Smooth muscle cell (in vitro differentiated cells): Measurements from ENCODE around the gene NR3C2. TPM values are rescaled to one million over a fixed set of nuclear protein-coding genes. Genes with fewer than 3 reads are reported as not detected.

ENCODE experiments used
- DNase-seq: peaks from one replicate; lab custom pipeline; 2025; ENCODE audit not compliant: unreplicated experiment; lab: John Stamatoyannopoulos, UW
- H2AFZ ChIP-seq: fragments of 200-600 bp; sonication (generic); 2 replicates; pipeline ENCODE4 v1.6.0; 2016; ENCODE audit warnings: antibody characterized with exemption, low read depth, mild to moderate bottlenecking
- H3F3A ChIP-seq: fragments of 200-600 bp; sonication (generic); 2 replicates; pipeline ENCODE4 v1.6.0; 2017; ENCODE audit warnings: antibody characterized with exemption, low read depth
- H3K27ac ChIP-seq: fragments of 200-600 bp; sonication (generic); 2 replicates; pipeline ENCODE4 v1.5.1; 2016; ENCODE audit warnings: low read depth, mild to moderate bottlenecking
- H3K27me3 ChIP-seq: fragments of 200-600 bp; sonication (generic); 2 replicates; pipeline ENCODE4 v1.6.1; 2016; ENCODE audit warnings: low read depth, mild to moderate bottlenecking
- H3K36me3 ChIP-seq: fragments of 200-600 bp; sonication (generic); 2 replicates; pipeline ENCODE4 v1.5.1; 2016; ENCODE audit warnings: low read depth
- H3K4me1 ChIP-seq: fragments of 200-600 bp; sonication (generic); 2 replicates; pipeline ENCODE4 v1.5.1; 2016; ENCODE audit warnings: low read depth
- H3K4me2 ChIP-seq: fragments of 200-600 bp; sonication (generic); 2 replicates; pipeline ENCODE4 v1.6.0; 2016; ENCODE audit warnings: mild to moderate bottlenecking
- H3K4me3 ChIP-seq: fragments of 200-600 bp; sonication (generic); 2 replicates; pipeline ENCODE4 v1.5.1; 2016; ENCODE audit warnings: mild to moderate bottlenecking
- H3K79me2 ChIP-seq: fragments of 200-600 bp; sonication (generic); 2 replicates; pipeline ENCODE4 v1.6.0; 2016; ENCODE audit warnings: low read depth, mild to moderate bottlenecking
- H3K9ac ChIP-seq: fragments of 200-600 bp; sonication (generic); 2 replicates; pipeline ENCODE4 v1.6.0; 2016; ENCODE audit warnings: low read depth
- H3K9me3 ChIP-seq: fragments of 200-600 bp; sonication (generic); replicated peaks from 2 replicates; pipeline ENCODE4 v1.5.1; 2016; ENCODE audit warnings: low read depth
- H4K20me1 ChIP-seq: fragments of 200-600 bp; sonication (generic); 2 replicates; pipeline ENCODE4 v1.6.0; 2016; ENCODE audit warnings: low read depth
- WGBS: methylation state at CpG from one replicate; pipeline ENCODE4 v1.1.7; 2016; ENCODE audit warnings: low lambda C conversion rate; 5-methylcytosine and 5-hydroxymethylcytosine counted together
- polyA plus RNA-seq: library from polyadenylated mRNA; unstranded; fragments of >200 nt; fragmentation: Nextera tagmentation; extraction: Ambion mirVana; gene quantifications from 2 replicates; pipeline ENCODE4 v1.2.1, GENCODE V29; 2016
- total RNA-seq: library from RNA; depleted of rRNA; stranded (reverse); fragments of >200 nt; gene quantifications from 2 replicates; pipeline ENCODE4 v1.2.3, GENCODE V29; 2014
- TF ChIP-seq, protein P1 (sequence below): fragments of 200-600 bp; sonication (generic); IDR thresholded peaks from 2 replicates; pipeline ENCODE4 v1.5.1; 2017; ENCODE audit warnings: borderline replicate concordance, mild to moderate bottlenecking, antibody characterized with exemption; ENCODE audit not compliant: insufficient read depth, poor library complexity, severe bottlenecking

The NR3C2 gene
- total and polyA plus RNA-seq, 2 experiments from 2014 or later: 0.09 TPM; not detected in 1

DNA sequence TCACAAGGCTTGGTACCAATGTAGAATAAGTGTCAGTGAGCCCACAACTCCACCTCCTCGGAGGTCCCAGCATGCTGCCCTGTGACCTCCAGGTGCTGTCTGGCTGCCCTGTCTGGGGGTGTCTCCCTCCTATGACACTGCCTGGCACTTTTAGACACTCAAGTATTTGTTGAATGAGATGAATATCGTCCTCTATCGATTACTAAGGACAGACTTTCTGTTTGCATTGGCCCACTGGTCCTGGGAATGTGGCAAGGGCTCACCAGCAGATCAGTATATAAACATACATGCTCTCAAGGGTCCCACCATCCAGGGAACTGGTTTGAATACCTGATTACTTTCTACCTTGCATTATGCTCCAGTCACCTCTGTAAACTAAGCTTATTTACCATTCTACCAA, 333.0 kb downstream of the NR3C2 start:
- Histone ChIP-seq H3K27me3 (no peaks in the 10 kb centered on the region), H3K79me2 (no peaks in the 10 kb centered on the region), H3K9me3 (no peaks in the 10 kb centered on the region), H3K4me3 (no peak overlapping the region), H4K20me1 (no peaks in the 10 kb centered on the region), H2AFZ (no peak overlapping the region), H3K4me2 (no peak overlapping the region), H3K4me1 (no peaks in the 10 kb centered on the region), H3K27ac (no peak overlapping the region), H3K36me3 (no peaks in the 10 kb centered on the region), H3K9ac (no peak overlapping the region), H3F3A (no peaks in the 10 kb centered on the region)
- TF ChIP-seq, protein P1, sequence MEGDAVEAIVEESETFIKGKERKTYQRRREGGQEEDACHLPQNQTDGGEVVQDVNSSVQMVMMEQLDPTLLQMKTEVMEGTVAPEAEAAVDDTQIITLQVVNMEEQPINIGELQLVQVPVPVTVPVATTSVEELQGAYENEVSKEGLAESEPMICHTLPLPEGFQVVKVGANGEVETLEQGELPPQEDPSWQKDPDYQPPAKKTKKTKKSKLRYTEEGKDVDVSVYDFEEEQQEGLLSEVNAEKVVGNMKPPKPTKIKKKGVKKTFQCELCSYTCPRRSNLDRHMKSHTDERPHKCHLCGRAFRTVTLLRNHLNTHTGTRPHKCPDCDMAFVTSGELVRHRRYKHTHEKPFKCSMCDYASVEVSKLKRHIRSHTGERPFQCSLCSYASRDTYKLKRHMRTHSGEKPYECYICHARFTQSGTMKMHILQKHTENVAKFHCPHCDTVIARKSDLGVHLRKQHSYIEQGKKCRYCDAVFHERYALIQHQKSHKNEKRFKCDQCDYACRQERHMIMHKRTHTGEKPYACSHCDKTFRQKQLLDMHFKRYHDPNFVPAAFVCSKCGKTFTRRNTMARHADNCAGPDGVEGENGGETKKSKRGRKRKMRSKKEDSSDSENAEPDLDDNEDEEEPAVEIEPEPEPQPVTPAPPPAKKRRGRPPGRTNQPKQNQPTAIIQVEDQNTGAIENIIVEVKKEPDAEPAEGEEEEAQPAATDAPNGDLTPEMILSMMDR: no peak
- no peak for DNase-seq
- WGBS: 94% methylated on average over 3 of the region's 3 CpGs

DNA sequence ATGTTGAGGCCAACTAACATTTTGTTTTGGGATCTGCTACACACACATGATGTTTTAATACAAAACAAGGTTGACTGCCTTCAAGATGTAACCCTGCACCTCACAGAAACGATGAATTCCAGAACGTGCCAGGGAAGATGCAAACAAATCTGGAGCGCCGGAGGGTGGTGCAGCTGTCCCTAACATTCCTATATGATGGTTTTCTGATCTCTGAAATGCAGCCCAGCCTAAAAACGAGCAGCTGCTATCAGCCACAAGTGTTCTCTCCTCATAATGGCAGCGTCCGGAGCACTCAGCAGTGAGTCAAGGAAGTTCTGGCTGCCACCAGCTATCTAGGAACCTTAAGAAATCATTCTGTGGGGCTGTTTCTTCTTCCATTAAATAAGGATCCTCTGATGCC, 333.4 kb downstream of the NR3C2 start:
- H3K4me3 ChIP-seq: no peak overlapping the region
- no peaks in the 10 kb centered on the region for H4K20me1 ChIP-seq
- H3K9ac ChIP-seq: no peak overlapping the region
- DNase-seq: no peak
- no peaks in the 10 kb centered on the region for H3K36me3 ChIP-seq
- no peaks in the 10 kb centered on the region for H3K4me1 ChIP-seq
- H3K4me2 ChIP-seq: no peak overlapping the region
- no peaks in the 10 kb centered on the region for H3K79me2 ChIP-seq
- no peaks in the 10 kb centered on the region for H3K27me3 ChIP-seq
- no peak overlapping the region for H2AFZ ChIP-seq
- H3F3A ChIP-seq: no peaks in the 10 kb centered on the region
- WGBS: 80% methylated on average over 7 of the region's 7 CpGs
- TF ChIP-seq, protein P1: no peak
- no peak overlapping the region for H3K27ac ChIP-seq
- H3K9me3 ChIP-seq: no peaks in the 10 kb centered on the region

DNA sequence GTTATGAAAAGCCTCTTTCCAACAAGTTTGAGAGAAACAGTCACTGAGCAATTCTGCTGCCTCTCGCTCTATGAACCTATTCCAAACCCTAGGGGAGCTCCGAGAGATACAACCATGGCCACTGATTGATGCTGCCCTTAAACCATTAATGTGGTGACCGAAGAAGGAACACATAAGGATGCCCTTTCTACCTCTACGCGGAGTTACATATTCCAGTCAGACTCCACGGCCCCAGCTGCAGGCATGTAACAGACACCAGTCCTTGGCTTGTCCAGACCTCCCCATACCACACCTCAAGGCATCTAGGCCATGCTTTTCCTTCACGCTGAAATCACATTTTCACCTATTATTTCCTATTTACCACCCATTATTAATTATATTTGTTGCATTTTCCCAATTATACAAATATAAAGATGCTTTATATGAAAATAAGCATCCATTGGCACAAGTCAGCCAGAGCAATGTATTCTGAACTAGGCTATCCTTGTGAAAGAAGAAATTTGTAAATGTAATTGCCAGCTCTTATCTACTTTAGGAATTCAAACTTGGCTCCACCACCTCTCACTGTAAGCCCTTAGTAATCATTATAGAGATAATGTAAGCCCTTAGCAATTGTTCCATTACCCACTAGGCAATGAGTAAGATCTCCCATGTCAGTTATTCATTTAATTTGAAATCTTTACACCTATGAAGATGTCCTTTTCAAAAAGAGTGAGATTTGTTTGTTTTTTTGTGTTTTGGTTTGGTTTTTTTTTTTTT, 338.4 kb downstream of the NR3C2 start:
- H3K9me3 ChIP-seq: no peaks in the 10 kb centered on the region
- H2AFZ ChIP-seq: no peak overlapping the region
- H3K4me2 ChIP-seq: no peak overlapping the region
- WGBS: 94% methylated on average over 7 of the region's 7 CpGs
- H3F3A ChIP-seq: no peaks in the 10 kb centered on the region
- H3K9ac ChIP-seq: no peak overlapping the region
- TF ChIP-seq, protein P1: no peak
- H4K20me1 ChIP-seq: no peaks in the 10 kb centered on the region
- no peak overlapping the region for H3K4me3 ChIP-seq
- H3K36me3 ChIP-seq: no peaks in the 10 kb centered on the region
- DNase-seq: no peak
- H3K4me1 ChIP-seq: no peaks in the 10 kb centered on the region
- no peaks in the 10 kb centered on the region for H3K27me3 ChIP-seq
- H3K79me2 ChIP-seq: no peaks in the 10 kb centered on the region
- no peak overlapping the region for H3K27ac ChIP-seq

DNA sequence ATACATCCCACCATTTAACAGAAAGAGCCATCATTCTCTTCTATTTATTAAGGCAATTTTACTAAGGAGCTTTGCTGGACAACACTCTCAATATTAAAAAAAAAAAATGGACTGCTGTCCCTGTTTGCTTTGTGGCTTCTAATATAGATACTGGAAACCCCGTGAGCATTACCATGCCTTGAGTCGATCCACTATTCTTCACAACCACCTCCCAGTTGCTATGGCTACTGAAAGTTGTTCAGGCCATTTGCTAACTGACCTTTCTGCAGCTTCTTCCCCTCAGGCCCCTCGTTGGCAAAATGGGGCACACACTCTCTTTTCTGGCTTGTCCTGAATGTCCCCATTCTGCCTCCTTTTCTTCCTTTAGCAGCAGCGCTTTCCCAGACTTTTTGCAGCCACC, 340.4 kb downstream of the NR3C2 start:
- Histone ChIP-seq H3F3A (no peaks in the 10 kb centered on the region), H3K4me2 (no peak overlapping the region), H3K9ac (no peak overlapping the region), H3K27me3 (no peaks in the 10 kb centered on the region), H3K4me3 (no peak overlapping the region), H3K9me3 (no peaks in the 10 kb centered on the region), H3K4me1 (no peaks in the 10 kb centered on the region), H3K27ac (no peak overlapping the region), H4K20me1 (no peaks in the 10 kb centered on the region), H3K36me3 (no peaks in the 10 kb centered on the region), H3K79me2 (no peaks in the 10 kb centered on the region), H2AFZ (no peak overlapping the region)
- WGBS: 73% methylated on average over 4 of the region's 4 CpGs
- no peak for DNase-seq
- TF ChIP-seq, protein P1: no peak
